CD4-positive, CD25-positive, alpha-beta regulatory T cell (primary cell): Measurements from ENCODE around the gene ANKRD13B. TPM values are rescaled to one million over a fixed set of nuclear protein-coding genes. Genes with fewer than 3 reads are reported as not detected.

Source experiments
- ATAC-seq, 2 donors: fragments of 150-1000 bp; cut with Tn5 transposase; one replicate each; pipeline ENCODE4 v1.10.0; 2021; ENCODE audit warnings: low read depth in 2 of 2, moderate number of reproducible peaks in 2 of 2, moderate library complexity in 1 of 2
- DNase-seq, 3 donors: peaks; one replicate each; pipeline versions ENCODE4 v3.0.0 to v3.0.0-alpha.2; 2012 to 2022; ENCODE audit warnings: mixed read lengths in 1 of 3
- H3K27ac ChIP-seq: one replicate; pipeline ENCODE4 v1.7.0; 2013; ENCODE audit warnings: mild to moderate bottlenecking, low read length; ENCODE audit not compliant: insufficient read depth, poor library complexity, severe bottlenecking
- H3K27me3 ChIP-seq: one replicate; pipeline ENCODE4 v1.7.0; 2013; ENCODE audit warnings: low read length; ENCODE audit not compliant: control insufficient read depth, insufficient read depth
- H3K36me3 ChIP-seq: one replicate; pipeline ENCODE4 v1.7.0; 2013; ENCODE audit warnings: mild to moderate bottlenecking, low read length, moderate library complexity; ENCODE audit not compliant: control insufficient read depth, insufficient read depth
- H3K4me1 ChIP-seq: 2 replicates; pipeline ENCODE4 v1.7.0; 2013; ENCODE audit warnings: mild to moderate bottlenecking, low read length; ENCODE audit not compliant: insufficient read depth, control insufficient read depth, poor library complexity, severe bottlenecking
- H3K4me3 ChIP-seq: one replicate; pipeline ENCODE4 v1.7.0; 2013; ENCODE audit warnings: low read depth, mild to moderate bottlenecking, low read length, moderate library complexity
- H3K9me3 ChIP-seq, 2 experiments: 1 replicate in 1 of 2; 2 replicates in 1 of 2; pipeline ENCODE4 v1.7.0; 2013; ENCODE audit warnings: low read length in 2 of 2, mild to moderate bottlenecking in 1 of 2, moderate library complexity in 1 of 2; ENCODE audit not compliant: control insufficient read depth in 2 of 2
- H3K27ac Mint-ChIP-seq, 3 donors: one replicate each; pipeline ENCODE4 v1.8.0; 2020 to 2022; ENCODE audit warnings: mild to moderate bottlenecking in 3 of 3, mixed read lengths in 3 of 3, moderate library complexity in 2 of 3
- H3K27me3 Mint-ChIP-seq: one replicate; pipeline ENCODE4 v1.8.0; 2022; ENCODE audit warnings: mild to moderate bottlenecking, mixed read lengths
- H3K36me3 Mint-ChIP-seq: one replicate; pipeline ENCODE4 v1.8.0; 2020; ENCODE audit warnings: mixed read lengths
- H3K4me1 Mint-ChIP-seq, 4 donors: one replicate each; pipeline ENCODE4 v1.8.0; 2020 to 2022; ENCODE audit warnings: mixed read lengths in 4 of 4, mild to moderate bottlenecking in 1 of 4
- H3K4me3 Mint-ChIP-seq, 4 donors: one replicate each; pipeline ENCODE4 v1.8.0; 2020 to 2022; ENCODE audit warnings: mild to moderate bottlenecking in 4 of 4, mixed read lengths in 4 of 4, moderate library complexity in 3 of 4
- H3K9me3 Mint-ChIP-seq, 7 donors: one replicate each; pipeline ENCODE4 v1.8.0; 2020 to 2022; ENCODE audit warnings: mixed read lengths in 7 of 7, mild to moderate bottlenecking in 3 of 7, moderate library complexity in 2 of 7
- polyA plus RNA-seq, 4 donors: library from polyadenylated mRNA; unstranded; fragments of 300-500 nt; fragmentation: Illumina TruSeq; gene quantifications; one replicate each; pipeline ENCODE4 v1.2.3, GENCODE V29; 2021
- total RNA-seq: library from RNA; stranded (reverse); gene quantifications from one replicate; pipeline ENCODE4 v1.2.3, GENCODE V29; 2022

ANKRD13B gene
- total and polyA plus RNA-seq, 5 donors from 2014 or later = 0.05 to 5.9 (median 0.18) TPM; not detected in 2

DNA sequence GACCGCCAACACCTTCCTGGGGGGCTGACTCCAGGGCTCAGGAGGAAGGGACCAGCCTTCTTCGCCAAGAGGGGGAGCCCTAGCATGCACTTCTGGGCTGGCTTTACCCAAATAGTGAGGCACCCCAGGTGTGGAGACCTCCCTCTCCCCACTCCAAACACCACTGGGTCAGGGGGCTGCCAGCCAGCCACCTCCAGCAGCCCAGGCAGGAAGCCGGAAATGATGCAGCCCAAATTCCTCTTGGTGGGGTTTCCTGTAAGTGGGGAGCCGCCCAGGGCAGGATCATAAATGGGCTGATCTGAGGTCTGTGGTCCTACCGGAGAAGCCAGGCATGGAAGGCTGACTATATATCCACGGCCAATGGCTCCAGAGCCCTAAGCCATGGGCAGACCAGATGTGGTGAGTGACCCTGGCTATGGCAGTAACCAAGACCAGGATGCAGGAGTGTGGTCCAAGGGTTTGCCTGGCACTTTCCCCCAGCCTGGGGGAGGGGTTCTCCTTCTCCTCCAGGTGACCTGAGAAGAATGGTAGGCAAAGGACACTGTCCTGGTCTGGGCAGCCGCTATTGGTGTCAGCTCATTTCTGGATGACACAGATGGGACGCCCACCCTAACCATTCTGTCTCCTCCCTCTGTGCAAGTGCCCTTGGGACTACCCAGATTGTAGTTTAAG is 7.7 kb upstream of the ANKRD13B start:
- H3K4me1 Mint-ChIP-seq = peaks cover 10 to 65% (median 36%) of the 10 kb centered on the region in 4 donors
- H3K4me3 ChIP-seq = no peak overlapping the region
- peak overlapping the region; percentile 65 to 91 (median 78) for H3K4me3 Mint-ChIP-seq
- peaks cover 56% of the 10 kb centered on the region for H3K4me1 ChIP-seq
- DNase-seq = peak in 2 of 3 donors; percentile 21 to 52
- H3K27me3 ChIP-seq = no peaks in the 10 kb centered on the region
- no peaks in the 10 kb centered on the region for H3K27me3 Mint-ChIP-seq
- H3K27ac Mint-ChIP-seq = peak overlapping the region; percentile 62 to 92 (median 83)
- no peak for ATAC-seq
- peak overlapping the region; percentile 49 for H3K27ac ChIP-seq
- peaks cover 7% of the 10 kb centered on the region for H3K36me3 Mint-ChIP-seq
- H3K9me3 ChIP-seq = no peaks in the 10 kb centered on the region
- peaks cover 0 to 1% (median 0%) of the 10 kb centered on the region in 7 donors for H3K9me3 Mint-ChIP-seq
- H3K36me3 ChIP-seq = peaks cover 18% of the 10 kb centered on the region

DNA sequence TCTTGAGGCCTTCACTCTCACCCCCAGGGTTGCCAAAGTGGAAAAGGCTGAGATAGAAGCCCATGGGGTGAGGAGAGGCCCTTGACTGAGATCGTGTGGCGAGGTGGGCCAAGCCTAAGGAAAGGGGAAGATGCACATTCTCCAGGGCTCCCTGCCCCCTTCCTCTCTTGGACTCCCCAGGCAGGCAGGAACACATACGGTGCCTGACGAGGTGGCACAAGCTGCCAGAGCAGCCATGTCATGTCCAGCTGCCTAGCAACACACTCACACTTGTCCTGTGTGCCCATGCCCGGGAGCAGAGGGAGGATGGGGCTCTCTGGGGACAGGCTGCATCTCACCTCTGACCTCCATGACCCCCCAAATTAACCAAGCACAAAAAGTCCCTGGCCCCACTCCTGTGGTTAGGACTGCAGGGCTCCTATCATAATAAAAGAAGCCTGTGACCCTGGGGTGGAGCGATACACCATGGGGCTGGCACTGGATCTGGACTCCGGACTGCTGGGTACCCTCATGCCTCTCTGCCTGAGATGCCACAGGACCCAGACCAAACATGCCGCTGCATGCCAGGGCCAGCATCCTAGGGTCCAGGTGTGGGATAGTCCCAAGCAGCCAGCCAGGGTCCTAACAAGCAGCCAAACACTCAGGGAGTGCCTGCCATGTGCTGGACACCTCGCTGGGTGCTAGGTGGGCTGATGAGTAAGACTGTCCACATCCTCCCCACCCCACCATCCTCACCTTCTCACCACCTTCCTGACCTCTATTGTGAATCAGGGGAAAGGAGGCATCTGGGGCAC is 6.1 kb upstream of the ANKRD13B start:
- no peaks in the 10 kb centered on the region for H3K27me3 ChIP-seq
- peaks cover 69% of the 10 kb centered on the region for H3K4me1 ChIP-seq
- H3K4me3 ChIP-seq = peak overlapping the region; percentile 67
- H3K4me1 Mint-ChIP-seq = peaks cover 6 to 77% (median 39%) of the 10 kb centered on the region in 4 donors
- peak overlapping the region; percentile 38 to 98 (median 83) for H3K27ac Mint-ChIP-seq
- DNase-seq (no peak), ATAC-seq (no peak)
- H3K36me3 ChIP-seq = peaks cover 15% of the 10 kb centered on the region
- H3K27ac ChIP-seq = peak overlapping the region; percentile 41
- H3K9me3 ChIP-seq = no peaks in the 10 kb centered on the region
- peak overlapping the region; percentile 91 to 98 (median 96) for H3K4me3 Mint-ChIP-seq
- H3K9me3 Mint-ChIP-seq = no peaks in the 10 kb centered on the region
- no peaks in the 10 kb centered on the region for H3K27me3 Mint-ChIP-seq
- H3K36me3 Mint-ChIP-seq = peaks cover 3% of the 10 kb centered on the region

DNA sequence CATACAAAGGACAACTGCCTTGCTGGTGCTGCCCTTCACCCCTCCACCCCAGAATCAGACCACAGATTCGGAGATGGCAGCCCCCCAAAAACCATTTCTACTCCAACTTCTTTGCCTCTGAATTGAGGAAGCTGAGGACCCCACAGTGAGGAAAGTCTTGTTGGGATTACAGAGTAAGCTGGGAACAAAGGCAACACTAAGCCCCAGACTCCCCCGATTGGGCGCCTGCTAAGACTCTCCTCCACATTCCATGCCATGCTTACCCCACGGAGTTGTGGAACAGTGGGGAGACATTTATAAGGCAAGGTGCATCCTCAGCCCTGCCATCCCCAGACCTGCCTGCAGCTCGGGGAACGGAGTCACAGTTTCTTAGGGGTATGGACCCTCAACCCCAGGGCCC is 5.3 kb upstream of the ANKRD13B start:
- Histone ChIP-seq H3K27me3 (no peaks in the 10 kb centered on the region), H3K36me3 (peaks cover 7% of the 10 kb centered on the region), H3K4me3 (peak overlapping the region; percentile 67), H3K27ac (no peak overlapping the region), H3K4me1 (peaks cover 76% of the 10 kb centered on the region), H3K9me3 (no peaks in the 10 kb centered on the region)
- DNase-seq (no peak), ATAC-seq (no peak)
- H3K4me1 Mint-ChIP-seq = peaks cover 6 to 82% (median 42%) of the 10 kb centered on the region in 4 donors
- H3K27ac Mint-ChIP-seq = peak overlapping the region in 2 of 3 donors; percentile 94 to 98
- no peaks in the 10 kb centered on the region for H3K36me3 Mint-ChIP-seq
- peak overlapping the region; percentile 91 to 98 (median 96) for H3K4me3 Mint-ChIP-seq
- no peaks in the 10 kb centered on the region for H3K9me3 Mint-ChIP-seq
- no peaks in the 10 kb centered on the region for H3K27me3 Mint-ChIP-seq

- Histone ChIP-seq H3K9me3 (no peaks in the 10 kb centered on the region), H3K36me3 (peaks cover 3% of the 10 kb centered on the region), H3K4me3 (peak overlapping the region; percentile 67), H3K27ac (peak overlapping the region; percentile 65), H3K4me1 (peaks cover 79% of the 10 kb centered on the region), H3K27me3 (no peaks in the 10 kb centered on the region)
- no peaks in the 10 kb centered on the region for H3K36me3 Mint-ChIP-seq
- H3K27ac Mint-ChIP-seq = peak overlapping the region; percentile 74 to 98 (median 94)
- DNase-seq = no peak
- no peak for ATAC-seq
- no peaks in the 10 kb centered on the region for H3K27me3 Mint-ChIP-seq
- H3K4me3 Mint-ChIP-seq = peak overlapping the region; percentile 91 to 98 (median 96)
- H3K4me1 Mint-ChIP-seq = peaks cover 6 to 85% (median 45%) of the 10 kb centered on the region in 4 donors
- no peaks in the 10 kb centered on the region for H3K9me3 Mint-ChIP-seq
Observed at GRCh38 chr17:29588017-29588561, 4.8 kb upstream of the ANKRD13B start.

GRCh38 chr17:29588562-29589411 is 4.1 kb upstream of the ANKRD13B start:
- peaks cover 6 to 78% (median 45%) of the 10 kb centered on the region in 4 donors for H3K4me1 Mint-ChIP-seq
- ATAC-seq (peak; percentile 3 to 14), DNase-seq (peak in 2 of 3 donors; percentile 45 to 63)
- H3K4me3 ChIP-seq = peak overlapping the region; percentile 67
- no peaks in the 10 kb centered on the region for H3K27me3 ChIP-seq
- no peaks in the 10 kb centered on the region for H3K36me3 ChIP-seq
- H3K27ac Mint-ChIP-seq = peak overlapping the region in 2 of 3 donors; percentile 94 to 98
- H3K27ac ChIP-seq = peak overlapping the region; percentile 65
- H3K4me3 Mint-ChIP-seq = peak overlapping the region; percentile 91 to 98 (median 96)
- H3K27me3 Mint-ChIP-seq = no peaks in the 10 kb centered on the region
- no peaks in the 10 kb centered on the region for H3K36me3 Mint-ChIP-seq
- H3K9me3 Mint-ChIP-seq = no peaks in the 10 kb centered on the region
- H3K4me1 ChIP-seq = peaks cover 82% of the 10 kb centered on the region
- no peaks in the 10 kb centered on the region for H3K9me3 ChIP-seq

- Histone ChIP-seq H3K9me3 (no peaks in the 10 kb centered on the region), H3K27me3 (no peaks in the 10 kb centered on the region), H3K27ac (peak within 1 kb of the TSS; percentile 68), H3K4me1 (peaks cover 82% of the 10 kb centered on the region), H3K36me3 (no peaks in the 10 kb centered on the region), H3K4me3 (peak within 1 kb of the TSS; percentile 77)
- Mint-ChIP-seq H3K4me3 (peak within 1 kb of the TSS; percentile 94 to 98 (median 96)), H3K36me3 (no peaks in the 10 kb centered on the region), H3K27ac (peak within 1 kb of the TSS; percentile 94 to 98 (median 94)), H3K9me3 (no peaks in the 10 kb centered on the region), H3K4me1 (peaks cover 6 to 74% (median 42%) of the 10 kb centered on the region in 4 donors), H3K27me3 (no peaks in the 10 kb centered on the region)
- ATAC-seq (peak; percentile 84 to 86), DNase-seq (peak; percentile 82 to 89 (median 85))
Observed at GRCh38 chr17:29589524-29590410, 3.2 kb upstream of the ANKRD13B start, which contains the start of gene GIT1. Gene GIT1 (minus strand): TSS chr17:29589648. CDS start chr17:29589378, 270 bp downstream.
